ENCODE measurements around the gene ATP6V0A1. TPM values are rescaled to one million over a fixed set of nuclear protein-coding genes. Genes with fewer than 3 reads are reported as not detected.
"Not testable (repeated sequence)": the region's sequence is repeated elsewhere in the genome, so short reads cannot be mapped to it uniquely, and the experiment has no call there.

Gene ATP6V0A1
- total RNA-seq, 1 donor from 2014 or later, result 69.4 TPM

- Mint-ChIP-seq H3K4me1 (ENCODE audit: unreplicated experiment) (peaks cover 13% of the 10 kb centered on the region), H3K27ac (no peak overlapping the region), H3K9me3 (no peaks in the 10 kb centered on the region), H3K36me3 (no peaks in the 10 kb centered on the region), H3K4me3 (peak overlapping the region; percentile 92), H3K27me3 (no peaks in the 10 kb centered on the region)
- no peak for DNase-seq (ENCODE audit: extremely low spot score, unreplicated experiment)
- no peak for TF ChIP-seq CTCF (conservative IDR thresholded peaks at IDR 0.05)
These were observed 95.2 kb downstream of the ATP6V0A1 start for GRCh38 chr17:42553866-42554249.

- H3K36me3 Mint-ChIP-seq, result no peaks in the 10 kb centered on the region
- peak; percentile 91 for DNase-seq (ENCODE audit: extremely low spot score, unreplicated experiment)
- no peaks in the 10 kb centered on the region for H3K27me3 Mint-ChIP-seq
- peaks cover 13% of the 10 kb centered on the region for H3K4me1 Mint-ChIP-seq (ENCODE audit: unreplicated experiment)
- peak overlapping the region; percentile 92 for H3K4me3 Mint-ChIP-seq
- no peaks in the 10 kb centered on the region for H3K9me3 Mint-ChIP-seq
- peak overlapping the region; percentile 84 for H3K27ac Mint-ChIP-seq
- TF ChIP-seq CTCF (conservative IDR thresholded peaks at IDR 0.05), result no peak
These were observed 95.8 kb downstream of the ATP6V0A1 start for GRCh38 chr17:42554250-42555121.

GRCh38 chr17:42555122-42555622, 96.5 kb downstream of the ATP6V0A1 start:
- H3K4me1 Mint-ChIP-seq (ENCODE audit: unreplicated experiment), result peaks cover 17% of the 10 kb centered on the region
- H3K36me3 Mint-ChIP-seq, result no peaks in the 10 kb centered on the region
- DNase-seq (ENCODE audit: extremely low spot score, unreplicated experiment), result no peak
- H3K27ac Mint-ChIP-seq, result peak overlapping the region; percentile 84
- H3K27me3 Mint-ChIP-seq, result no peaks in the 10 kb centered on the region
- H3K9me3 Mint-ChIP-seq, result no peaks in the 10 kb centered on the region
- no peak for TF ChIP-seq CTCF (conservative IDR thresholded peaks at IDR 0.05)
- H3K4me3 Mint-ChIP-seq, result peak overlapping the region; percentile 92

GRCh38 chr17:42555961-42556617, 97.4 kb downstream of the ATP6V0A1 start:
- not testable (repeated sequence) for DNase-seq (ENCODE audit: extremely low spot score, unreplicated experiment); H3K27ac Mint-ChIP-seq; H3K9me3 Mint-ChIP-seq; H3K27me3 Mint-ChIP-seq; H3K36me3 Mint-ChIP-seq
- TF ChIP-seq CTCF (conservative IDR thresholded peaks at IDR 0.05), result peak; percentile 42
- Mint-ChIP-seq H3K4me3 (peak overlapping the region; percentile 47), H3K4me1 (ENCODE audit: unreplicated experiment) (peaks cover 19% of the 10 kb centered on the region)

- no peaks in the 10 kb centered on the region for H3K9me3 Mint-ChIP-seq
- no peak overlapping the region for H3K4me3 Mint-ChIP-seq
- no peak for TF ChIP-seq CTCF (conservative IDR thresholded peaks at IDR 0.05)
These were observed 100.4 kb downstream of the ATP6V0A1 start for GRCh38 chr17:42559075-42559474.

More at GRCh38 chr17:42559075-42559474, 100.4 kb downstream of the ATP6V0A1 start:
- DNase-seq (ENCODE audit: extremely low spot score, unreplicated experiment), result no peak
- no peak overlapping the region for H3K27ac Mint-ChIP-seq
- no peaks in the 10 kb centered on the region for H3K27me3 Mint-ChIP-seq
- H3K4me1 Mint-ChIP-seq (ENCODE audit: unreplicated experiment), result peaks cover 29% of the 10 kb centered on the region
- peaks cover 3% of the 10 kb centered on the region for H3K36me3 Mint-ChIP-seq
